ENCODE data around the gene KDM1A.

Gene KDM1A

GRCh38 chr1:23018661-23019093, 591 bp upstream of the KDM1A start:
- H3K9ac ChIP-seq (ENCODE audit: low read length), result peak overlapping the region; percentile 91
- H3K27ac ChIP-seq (ENCODE audit: low read length), result peak overlapping the region; percentile 28
- H3K9me3 ChIP-seq (ENCODE audit: control insufficient read depth, low read depth, low read length), result peaks cover 6% of the 10 kb centered on the region
- H3K4me1 ChIP-seq (ENCODE audit: control insufficient read depth, low read depth, low read length), result peaks cover 9% of the 10 kb centered on the region
- H3K4me3 ChIP-seq (ENCODE audit: low read length), result peak overlapping the region; percentile 86
- H3K36me3 ChIP-seq (ENCODE audit: control insufficient read depth, low read depth, low read length), result no peaks in the 10 kb centered on the region
- no peaks in the 10 kb centered on the region for H3K27me3 ChIP-seq (ENCODE audit: control insufficient read depth, insufficient read depth, low read length)

DNA sequence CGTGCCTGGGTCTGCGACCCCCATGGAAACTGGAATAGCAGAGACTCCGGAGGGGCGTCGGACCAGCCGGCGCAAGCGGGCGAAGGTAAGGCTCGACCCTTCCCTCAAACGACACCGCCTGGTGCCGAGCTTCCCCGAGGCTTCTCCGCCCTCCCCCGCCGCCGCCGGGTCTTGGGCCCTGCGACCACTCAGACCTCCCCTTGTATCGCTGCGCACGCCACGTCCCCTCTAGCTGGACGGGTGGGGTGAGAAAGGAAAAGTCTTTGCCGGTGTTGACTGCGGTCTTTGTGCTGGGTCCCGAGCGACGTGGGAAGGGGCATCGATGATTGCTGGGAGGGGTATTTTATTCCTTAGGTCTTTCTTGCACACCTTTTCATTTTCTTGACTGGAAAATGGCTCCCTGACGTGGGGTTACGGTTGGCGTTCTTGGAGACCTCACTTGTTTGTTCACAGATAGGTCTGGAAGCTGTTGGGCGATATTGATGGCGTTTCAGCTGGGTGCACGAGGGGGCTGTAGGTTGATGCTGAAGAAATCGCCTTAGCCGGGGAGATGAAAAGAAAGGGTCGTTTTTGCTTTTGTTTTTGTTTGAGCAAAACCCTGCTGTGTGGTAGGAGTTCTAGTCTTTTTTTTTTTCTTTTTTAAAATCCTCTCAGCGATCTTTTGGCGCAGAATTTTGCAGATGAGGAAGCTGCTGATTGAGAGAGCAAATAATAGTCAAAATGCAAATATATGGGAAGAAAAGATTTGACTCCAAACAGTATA, 776 bp downstream of the KDM1A start:
- peaks cover 6% of the 10 kb centered on the region for H3K9me3 ChIP-seq (ENCODE audit: control insufficient read depth, low read depth, low read length)
- no peaks in the 10 kb centered on the region for H3K36me3 ChIP-seq (ENCODE audit: control insufficient read depth, low read depth, low read length)
- no peaks in the 10 kb centered on the region for H3K27me3 ChIP-seq (ENCODE audit: control insufficient read depth, insufficient read depth, low read length)
- H3K27ac ChIP-seq (ENCODE audit: low read length), result peak overlapping the region; percentile 50
- H3K9ac ChIP-seq (ENCODE audit: low read length), result peak overlapping the region; percentile 91
- H3K4me1 ChIP-seq (ENCODE audit: control insufficient read depth, low read depth, low read length), result peaks cover 4% of the 10 kb centered on the region
- H3K4me3 ChIP-seq (ENCODE audit: low read length), result peak overlapping the region; percentile 86

GRCh38 chr1:23020706-23021405, 1.6 kb downstream of the KDM1A start:
- H3K9me3 ChIP-seq (ENCODE audit: control insufficient read depth, low read depth, low read length), result peaks cover 6% of the 10 kb centered on the region
- peaks cover 4% of the 10 kb centered on the region for H3K4me1 ChIP-seq (ENCODE audit: control insufficient read depth, low read depth, low read length)
- H3K27ac ChIP-seq (ENCODE audit: low read length), result peak overlapping the region; percentile 50
- no peaks in the 10 kb centered on the region for H3K36me3 ChIP-seq (ENCODE audit: control insufficient read depth, low read depth, low read length)
- H3K4me3 ChIP-seq (ENCODE audit: low read length), result peak overlapping the region; percentile 86
- no peaks in the 10 kb centered on the region for H3K27me3 ChIP-seq (ENCODE audit: control insufficient read depth, insufficient read depth, low read length)
- peak overlapping the region; percentile 91 for H3K9ac ChIP-seq (ENCODE audit: low read length)

- Histone ChIP-seq H3K9me3 (ENCODE audit: control insufficient read depth, low read depth, low read length) (peaks cover 6% of the 10 kb centered on the region), H3K4me3 (ENCODE audit: low read length) (peak overlapping the region; percentile 86), H3K27ac (ENCODE audit: low read length) (no peak overlapping the region)
These were observed 2.6 kb downstream of the KDM1A start for GRCh38 chr1:23021834-23022233.

DNA sequence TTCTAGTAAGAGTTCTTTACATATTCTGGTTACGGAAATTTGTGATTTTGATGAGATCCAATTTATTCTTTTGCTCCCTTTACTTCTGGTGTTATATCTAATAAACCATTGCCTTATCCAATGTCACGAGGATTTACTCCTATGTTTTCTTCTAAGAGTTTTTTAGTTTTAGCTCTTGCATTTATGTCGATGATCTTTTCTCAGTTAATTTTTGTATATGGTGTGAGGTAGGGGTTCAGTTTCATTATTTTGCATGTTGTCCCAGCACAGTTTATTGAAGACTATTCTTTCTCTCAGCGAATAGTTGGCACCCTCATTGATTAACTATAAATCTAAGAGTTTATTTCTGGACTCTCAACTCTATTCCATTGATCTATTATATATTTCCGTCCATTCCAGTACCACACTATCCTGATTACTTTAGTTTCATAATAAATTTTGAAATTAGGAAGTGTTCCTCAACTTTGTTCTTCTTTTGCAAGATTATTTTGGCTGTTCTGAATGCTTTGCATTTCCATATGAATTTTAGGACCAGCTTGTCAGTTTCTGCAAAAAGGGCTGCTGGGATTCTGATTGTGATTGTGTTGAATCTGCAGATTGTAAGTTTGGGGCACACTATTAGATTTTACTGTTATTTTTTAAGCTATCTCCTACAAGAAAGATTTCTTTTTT, 4.0 kb downstream of the KDM1A start:
- Histone ChIP-seq H3K4me1 (ENCODE audit: control insufficient read depth, low read depth, low read length) (peaks cover 2% of the 10 kb centered on the region), H3K27ac (ENCODE audit: low read length) (no peak overlapping the region)

More at GRCh38 chr1:23021834-23022233, 2.6 kb downstream of the KDM1A start:
- H3K9ac ChIP-seq (ENCODE audit: low read length), result no peak overlapping the region
- H3K4me1 ChIP-seq (ENCODE audit: control insufficient read depth, low read depth, low read length), result peaks cover 4% of the 10 kb centered on the region
- H3K36me3 ChIP-seq (ENCODE audit: control insufficient read depth, low read depth, low read length), result no peaks in the 10 kb centered on the region
- no peaks in the 10 kb centered on the region for H3K27me3 ChIP-seq (ENCODE audit: control insufficient read depth, insufficient read depth, low read length)

DNA sequence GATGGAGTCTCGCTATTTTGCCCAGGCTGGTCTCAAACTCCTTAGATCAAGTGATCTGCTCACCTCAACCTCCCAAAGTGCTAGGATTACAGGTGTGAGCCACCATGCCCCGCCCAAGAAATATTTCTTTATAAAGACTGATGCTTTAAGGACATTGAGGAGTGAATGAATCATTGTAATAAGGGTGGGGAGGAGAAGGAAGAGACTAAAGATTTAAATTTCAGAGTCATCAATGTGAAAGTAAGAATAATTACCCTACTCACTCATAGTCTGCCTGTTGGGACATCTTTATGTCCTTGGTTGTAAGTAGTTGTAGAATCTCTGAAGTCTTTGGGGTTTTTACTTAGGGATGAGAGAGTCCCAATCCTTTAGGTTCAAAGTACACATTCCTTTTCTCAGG, 7.3 kb downstream of the KDM1A start:
- Histone ChIP-seq H3K4me1 (ENCODE audit: control insufficient read depth, low read depth, low read length) (no peaks in the 10 kb centered on the region), H3K9me3 (ENCODE audit: control insufficient read depth, low read depth, low read length) (peaks cover 6% of the 10 kb centered on the region), H3K4me3 (ENCODE audit: low read length) (no peak overlapping the region), H3K27me3 (ENCODE audit: control insufficient read depth, insufficient read depth, low read length) (no peaks in the 10 kb centered on the region), H3K9ac (ENCODE audit: low read length) (no peak overlapping the region), H3K27ac (ENCODE audit: low read length) (no peak overlapping the region), H3K36me3 (ENCODE audit: control insufficient read depth, low read depth, low read length) (peaks cover 6% of the 10 kb centered on the region)

More for the DNA sequence above, 4.0 kb downstream of the KDM1A start:
- Histone ChIP-seq H3K27me3 (ENCODE audit: control insufficient read depth, insufficient read depth, low read length) (no peaks in the 10 kb centered on the region), H3K9ac (ENCODE audit: low read length) (no peak overlapping the region), H3K9me3 (ENCODE audit: control insufficient read depth, low read depth, low read length) (peaks cover 6% of the 10 kb centered on the region), H3K4me3 (ENCODE audit: low read length) (no peak overlapping the region), H3K36me3 (ENCODE audit: control insufficient read depth, low read depth, low read length) (no peaks in the 10 kb centered on the region)

GRCh38 chr1:23027352-23027907, 8.2 kb downstream of the KDM1A start:
- Histone ChIP-seq H3K27ac (ENCODE audit: low read length) (no peak overlapping the region), H3K36me3 (ENCODE audit: control insufficient read depth, low read depth, low read length) (peaks cover 6% of the 10 kb centered on the region), H3K4me1 (ENCODE audit: control insufficient read depth, low read depth, low read length) (no peaks in the 10 kb centered on the region), H3K27me3 (ENCODE audit: control insufficient read depth, insufficient read depth, low read length) (no peaks in the 10 kb centered on the region), H3K9me3 (ENCODE audit: control insufficient read depth, low read depth, low read length) (peaks cover 6% of the 10 kb centered on the region), H3K4me3 (ENCODE audit: low read length) (no peak overlapping the region), H3K9ac (ENCODE audit: low read length) (no peak overlapping the region)

DNA sequence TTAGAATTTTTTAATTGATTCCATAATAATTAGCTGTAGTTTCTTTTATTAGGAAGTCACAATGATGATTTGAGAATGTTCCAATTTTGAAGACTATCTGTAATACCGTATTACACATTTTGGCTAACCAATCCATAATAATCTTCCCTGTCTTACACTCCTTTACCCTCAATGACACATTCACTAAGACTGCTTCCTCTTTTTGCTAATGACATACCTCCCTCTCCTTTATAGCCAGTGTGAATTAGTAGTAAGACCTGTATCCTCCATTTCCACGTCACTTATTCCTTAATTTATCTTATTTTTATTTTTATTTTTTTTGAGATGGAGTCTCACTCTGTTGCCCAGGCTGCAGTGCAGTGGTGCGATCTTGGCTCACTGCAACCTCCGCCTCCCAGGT, 10.1 kb downstream of the KDM1A start:
- Histone ChIP-seq H3K9ac (ENCODE audit: low read length) (no peak overlapping the region), H3K4me3 (ENCODE audit: low read length) (no peak overlapping the region), H3K27ac (ENCODE audit: low read length) (no peak overlapping the region), H3K4me1 (ENCODE audit: control insufficient read depth, low read depth, low read length) (peaks cover 3% of the 10 kb centered on the region), H3K36me3 (ENCODE audit: control insufficient read depth, low read depth, low read length) (peaks cover 6% of the 10 kb centered on the region), H3K9me3 (ENCODE audit: control insufficient read depth, low read depth, low read length) (no peaks in the 10 kb centered on the region), H3K27me3 (ENCODE audit: control insufficient read depth, insufficient read depth, low read length) (no peaks in the 10 kb centered on the region)

DNA sequence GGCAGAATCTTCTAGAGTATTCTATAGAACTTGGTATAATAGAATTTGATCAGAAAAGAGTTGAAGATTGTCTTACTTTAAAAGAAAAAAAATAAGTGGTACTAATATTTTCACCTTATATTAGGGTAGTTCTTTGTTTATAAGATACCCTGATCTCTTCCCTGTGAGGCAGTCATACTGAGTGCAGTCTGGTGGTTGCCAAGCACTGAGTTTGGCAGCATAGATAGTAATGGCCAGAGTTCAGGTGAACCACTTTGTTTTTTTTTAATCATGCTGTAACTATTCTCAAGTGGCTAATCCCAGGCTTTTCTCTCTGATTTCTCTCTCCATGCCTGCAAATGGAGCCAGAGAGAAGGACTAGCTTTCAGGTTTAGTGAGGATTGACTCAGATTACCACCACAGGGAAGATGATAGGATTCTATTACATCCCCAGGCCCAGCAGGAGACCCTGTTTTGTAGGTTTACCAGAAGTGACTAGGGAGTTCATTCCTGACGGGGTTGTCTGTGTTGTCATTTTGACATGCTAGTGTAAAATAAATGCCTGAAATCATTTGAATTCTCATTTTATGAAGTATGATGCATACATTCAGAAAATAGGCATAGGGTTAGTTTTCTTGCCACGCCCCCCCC, 16.7 kb downstream of the KDM1A start:
- no peaks in the 10 kb centered on the region for H3K27me3 ChIP-seq (ENCODE audit: control insufficient read depth, insufficient read depth, low read length)
- no peak overlapping the region for H3K9ac ChIP-seq (ENCODE audit: low read length)
- H3K4me3 ChIP-seq (ENCODE audit: low read length), result no peak overlapping the region
- H3K4me1 ChIP-seq (ENCODE audit: control insufficient read depth, low read depth, low read length), result peaks cover 15% of the 10 kb centered on the region
- H3K27ac ChIP-seq (ENCODE audit: low read length), result no peak overlapping the region
- H3K9me3 ChIP-seq (ENCODE audit: control insufficient read depth, low read depth, low read length), result no peaks in the 10 kb centered on the region
- H3K36me3 ChIP-seq (ENCODE audit: control insufficient read depth, low read depth, low read length), result peaks cover 3% of the 10 kb centered on the region

GRCh38 chr1:23037081-23037740, 17.9 kb downstream of the KDM1A start:
- no peak overlapping the region for H3K4me3 ChIP-seq (ENCODE audit: low read length)
- H3K4me1 ChIP-seq (ENCODE audit: control insufficient read depth, low read depth, low read length), result peaks cover 15% of the 10 kb centered on the region
- no peaks in the 10 kb centered on the region for H3K27me3 ChIP-seq (ENCODE audit: control insufficient read depth, insufficient read depth, low read length)
- H3K27ac ChIP-seq (ENCODE audit: low read length), result no peak overlapping the region
- peaks cover 2% of the 10 kb centered on the region for H3K36me3 ChIP-seq (ENCODE audit: control insufficient read depth, low read depth, low read length)
- H3K9ac ChIP-seq (ENCODE audit: low read length), result no peak overlapping the region
- no peaks in the 10 kb centered on the region for H3K9me3 ChIP-seq (ENCODE audit: control insufficient read depth, low read depth, low read length)

Measured in iPS-18a (cell line).